OCI-LY7 (cell line): ENCODE data around the gene TTC8. TPM values are rescaled to one million over a fixed set of nuclear protein-coding genes. Genes with fewer than 3 reads are reported as not detected.

Experiments used
- BruUV-seq: library from RNA; stranded (reverse); fragments of 400-500 nt; replicated peaks from 2 replicates; lab custom pipeline; 2021; lab: Mats Ljungman, UMichigan
- CTCF ChIA-PET: fragments of 300-600 bp; sonication (Branson Sonifier 250); formaldehyde crosslinking; loops from one replicate; lab custom pipeline; 2022; ENCODE audit warnings: antibody characterized with exemption; ENCODE audit not compliant: unreplicated experiment; lab: Charles Lee
- POLR2A ChIA-PET: fragments of 300-600 bp; sonication (Branson Sonifier 250); formaldehyde crosslinking; loops from one replicate; lab custom pipeline; 2022; ENCODE audit warnings: antibody characterized with exemption; lab: Charles Lee
- DNase-seq: peaks from one replicate; pipeline ENCODE4 v3.0.0-alpha.2; 2015; ENCODE audit warnings: low spot score
- H2AFZ ChIP-seq: fragments of 200-600 bp; sonication (generic), shearing (Covaris generic); 2 replicates; pipeline ENCODE4 v1.6.1; 2014; ENCODE audit warnings: mild to moderate bottlenecking, antibody characterized with exemption, low read length, moderate library complexity
- H3K27ac ChIP-seq: fragments of 200-600 bp; sonication (generic); 2 replicates; pipeline ENCODE4 v1.5.1; 2014; ENCODE audit warnings: mixed run types, low read depth, mild to moderate bottlenecking, moderate library complexity, low read length, inconsistent platforms; ENCODE audit not compliant: poor library complexity, severe bottlenecking
- H3K36me3 ChIP-seq: fragments of 200-600 bp; sonication (generic); 2 replicates; pipeline ENCODE4 v1.6.1; 2014; ENCODE audit warnings: mild to moderate bottlenecking, antibody characterized with exemption, low read length, moderate library complexity, mixed read lengths; ENCODE audit not compliant: insufficient read depth
- H3K4me1 ChIP-seq: fragments of 200-600 bp; sonication (generic); 2 replicates; pipeline ENCODE4 v1.5.1; 2014; ENCODE audit warnings: mild to moderate bottlenecking, low read length; ENCODE audit not compliant: insufficient read depth, poor library complexity, severe bottlenecking
- H3K4me2 ChIP-seq: fragments of 200-600 bp; sonication (generic); 2 replicates; pipeline ENCODE4 v1.6.1; 2014; ENCODE audit warnings: mild to moderate bottlenecking, low read length
- H3K4me3 ChIP-seq: fragments of 200-600 bp; sonication (generic); 2 replicates; pipeline ENCODE4 v1.5.1; 2014; ENCODE audit warnings: mild to moderate bottlenecking, low read depth, low read length; ENCODE audit not compliant: poor library complexity, severe bottlenecking
- H3K79me2 ChIP-seq: fragments of 200-600 bp; sonication (generic); 2 replicates; pipeline ENCODE4 v1.6.1; 2016; ENCODE audit warnings: low read depth, mild to moderate bottlenecking, low read length, moderate library complexity, mixed read lengths; ENCODE audit not compliant: insufficient read depth
- H3K9me2 ChIP-seq: fragments of 200-600 bp; sonication (generic); 2 replicates; pipeline ENCODE4 v1.6.1; 2016; ENCODE audit warnings: mild to moderate bottlenecking, low read length, mixed read lengths; ENCODE audit not compliant: insufficient read depth
- H3K9me3 ChIP-seq: fragments of 200-600 bp; sonication (generic); 2 replicates; pipeline ENCODE4 v1.6.1; 2014; ENCODE audit warnings: mild to moderate bottlenecking, mixed run types, low read length, mixed read lengths
- H4K20me1 ChIP-seq: fragments of 200-600 bp; sonication (generic); 2 replicates; pipeline ENCODE4 v1.6.1; 2014; ENCODE audit warnings: mild to moderate bottlenecking, antibody characterized with exemption, low read length, moderate library complexity, mixed read lengths; ENCODE audit not compliant: insufficient read depth
- CTCF ChIP-seq: fragments of 200-600 bp; sonication (generic); conservative IDR thresholded peaks from 2 replicates; pipeline ENCODE4 v1.5.1; 2014; ENCODE audit warnings: mild to moderate bottlenecking, antibody characterized with exemption, low read length, moderate library complexity, mixed read lengths
- EZH2phosphoT487 ChIP-seq: fragments of 200-600 bp; sonication (generic); IDR thresholded peaks from 2 replicates; pipeline ENCODE4 v1.6.1; 2018; ENCODE audit warnings: low read depth, borderline replicate concordance, mild to moderate bottlenecking, mixed run types, antibody characterized with exemption, low read length, moderate library complexity, mixed read lengths
- intact Hi-C: fragments of 100-400 bp; cut with micrococcal nuclease; formaldehyde crosslinking; loops from one replicate; pipeline ENCODE4 v1.10.0; 2022; ENCODE audit not compliant: unreplicated experiment
- total RNA-seq, 2 experiments: library from RNA; depleted of rRNA in 1 of 2; stranded (reverse); fragments of >200 nt in 1 of 2; shearing (Covaris generic) in 1 of 2; gene quantifications; 2 replicates each; pipeline ENCODE4 v1.2.3, GENCODE V29; 2014 to 2022

The TTC8 gene
- total RNA-seq, 2 experiments from 2014 or later = 3.0 to 8.2 TPM

- Histone ChIP-seq H3K4me1 (no peaks in the 10 kb centered on the region), H4K20me1 (no peaks in the 10 kb centered on the region), H3K4me3 (no peak overlapping the region), H2AFZ (no peak overlapping the region), H3K9me3 (no peaks in the 10 kb centered on the region), H3K9me2 (no peaks in the 10 kb centered on the region), H3K4me2 (no peak overlapping the region), H3K36me3 (no peaks in the 10 kb centered on the region), H3K27ac (no peak overlapping the region), H3K79me2 (no peaks in the 10 kb centered on the region)
- DNase-seq = no peak
- no peak for TF ChIP-seq CTCF
- TF ChIP-seq EZH2phosphoT487 = no peak
- intact Hi-C loops = no loop called here
- BruUV-seq = no TSS peak
- CTCF ChIA-PET = no interaction called here
- POLR2A ChIA-PET = no interaction called here
Observed at GRCh38 chr14:88901991-88902390, 77.5 kb downstream of the TTC8 start.

- Histone ChIP-seq H3K79me2 (no peaks in the 10 kb centered on the region), H3K9me3 (no peaks in the 10 kb centered on the region), H3K36me3 (no peaks in the 10 kb centered on the region), H3K27ac (no peak overlapping the region), H3K4me3 (no peak overlapping the region), H3K9me2 (no peaks in the 10 kb centered on the region), H2AFZ (no peak overlapping the region), H4K20me1 (no peaks in the 10 kb centered on the region), H3K4me2 (no peak overlapping the region), H3K4me1 (no peaks in the 10 kb centered on the region)
- POLR2A ChIA-PET = no interaction called here
- intact Hi-C loops = no loop called here
- BruUV-seq = no TSS peak
- no peak for DNase-seq
- CTCF ChIA-PET = no interaction called here
- TF ChIP-seq CTCF (no peak), EZH2phosphoT487 (no peak)
Observed at GRCh38 chr14:88902850-88903249, 78.4 kb downstream of the TTC8 start.

- no peak for TF ChIP-seq EZH2phosphoT487
- no peak for TF ChIP-seq CTCF
- no peaks in the 10 kb centered on the region for H3K9me3 ChIP-seq
- POLR2A ChIA-PET = interaction anchor here (0.7 kb wide), 1 partner anchor 1275 kb away, joined by 3 read pairs; no protein-coding TSS in a partner anchor
- no peak overlapping the region for H3K27ac ChIP-seq
- H3K4me3 ChIP-seq = no peak overlapping the region
- no peaks in the 10 kb centered on the region for H3K36me3 ChIP-seq
- no TSS peak for BruUV-seq
- CTCF ChIA-PET = no interaction called here
- H2AFZ ChIP-seq = no peak overlapping the region
- intact Hi-C loops = no loop called here
- no peak for DNase-seq
- no peaks in the 10 kb centered on the region for H3K9me2 ChIP-seq
- H3K4me2 ChIP-seq = no peak overlapping the region
- no peaks in the 10 kb centered on the region for H3K4me1 ChIP-seq
- no peaks in the 10 kb centered on the region for H4K20me1 ChIP-seq
- H3K79me2 ChIP-seq = no peaks in the 10 kb centered on the region
Observed at GRCh38 chr14:88904206-88904647, 79.8 kb downstream of the TTC8 start.
